ENCODE data around the gene TMEFF2.

TMEFF2 gene

GRCh38 chr2:191901031-191901430, 293.7 kb downstream of the TMEFF2 start:
- H3K4me3 ChIP-seq (ENCODE audit: low read depth, low read length), result no peak overlapping the region
- DNase-seq (ENCODE audit: low read depth, low spot score), result no peak
- ChIA-PET CTCF (no interaction called here), POLR2A (no interaction called here)
- no peak for TF ChIP-seq CTCF (IDR thresholded peaks at IDR 0.05; ENCODE audit: insufficient read depth, low read length, missing control alignments)

GRCh38 chr2:191899410-191899809, 295.3 kb downstream of the TMEFF2 start:
- CTCF ChIA-PET, result interaction anchor here (1.2 kb wide), 1 partner anchor 8 kb away, joined by 3 read pairs; no protein-coding TSS in a partner anchor
- H3K4me3 ChIP-seq (ENCODE audit: low read depth, low read length), result no peak overlapping the region
- POLR2A ChIA-PET, result no interaction called here
- TF ChIP-seq CTCF (IDR thresholded peaks at IDR 0.05; ENCODE audit: insufficient read depth, low read length, missing control alignments), result no peak
- DNase-seq (ENCODE audit: low read depth, low spot score), result peak; percentile 47
